ENCODE results near the gene LRBA.

The LRBA gene

DNA sequence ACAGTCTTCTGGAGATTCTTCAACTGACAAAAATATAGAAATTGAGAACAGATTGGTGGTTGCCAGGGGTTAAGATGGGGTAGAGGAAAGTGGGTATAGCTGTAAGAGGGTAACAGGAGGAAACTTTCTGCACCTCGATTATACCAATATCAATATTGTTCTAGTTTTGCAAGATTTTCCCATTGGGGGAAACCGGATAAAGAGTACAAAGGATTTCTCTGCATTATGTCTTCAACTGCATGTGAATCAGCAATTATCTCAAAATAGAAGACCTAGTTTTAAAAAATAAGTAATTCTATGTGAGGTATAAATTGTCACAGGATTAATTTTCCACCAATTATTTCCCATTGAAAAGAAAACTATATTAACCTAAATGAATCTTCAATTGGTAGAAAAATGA lies 65.7 kb downstream of the LRBA start:
- Histone ChIP-seq H3K9me3 (ENCODE audit: control extremely low read depth in 1 of 5, control insufficient read depth in 4 of 5, insufficient read depth in 2 of 5, low read depth in 1 of 5, low read length in 4 of 5) (peaks cover 0 to 4% (median 0%) of the 10 kb centered on the region in 5 experiments), H3K36me3 (ENCODE audit: control insufficient read depth in 4 of 4, insufficient read depth in 4 of 4, low read length in 3 of 4) (peaks cover 0 to 4% (median 0%) of the 10 kb centered on the region in 4 experiments), H3K27me3 (replicated peaks in 2 of 5; ENCODE audit: control insufficient read depth in 4 of 5, insufficient read depth in 5 of 5, low read length in 4 of 5) (no peaks in the 10 kb centered on the region), H3K27ac (ENCODE audit: insufficient read depth in 1 of 2, low read depth in 1 of 2, low read length in 2 of 2, poor library complexity in 1 of 2, severe bottlenecking in 2 of 2) (no peak overlapping the region), H3K4me1 (ENCODE audit: control extremely low read depth in 1 of 4, control insufficient read depth in 4 of 4, insufficient read depth in 4 of 4, low read length in 3 of 4) (peaks cover 4 to 31% (median 15%) of the 10 kb centered on the region in 4 experiments), H3K4me3 (ENCODE audit: control insufficient read depth in 1 of 7, extremely low read depth in 1 of 7, insufficient read depth in 4 of 7, low read depth in 2 of 7, low read length in 6 of 7) (no peak overlapping the region)
- ChIA-PET POLR2A (no interaction called here), CTCF (interaction anchor here (1.9 kb wide), 1 partner anchor 13 kb away, joined by 9 read pairs; no protein-coding TSS in a partner anchor)
- no peak for DNase-seq
- WGBS (ENCODE audit: insufficient coverage): no CpG with 5 or more reads among the region's 2 CpGs

DNA sequence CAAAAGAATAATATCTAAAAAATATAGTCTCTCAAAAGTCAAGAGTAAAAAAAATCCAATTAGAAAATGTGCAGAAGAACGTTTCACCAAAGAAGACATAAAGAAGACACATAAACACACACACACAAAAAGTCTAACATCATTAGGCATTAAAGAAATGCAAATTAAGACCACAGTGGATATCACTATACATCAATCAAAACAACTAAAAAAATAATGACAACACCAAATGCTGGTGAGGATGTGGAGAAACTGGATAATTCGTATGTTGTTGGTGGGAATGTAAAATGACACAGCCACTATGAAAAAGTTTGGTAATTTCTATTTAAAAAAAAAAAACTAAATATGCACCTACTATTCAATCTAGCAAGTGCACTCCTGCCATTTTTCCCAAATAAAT lies 66.4 kb downstream of the LRBA start:
- no peak overlapping the region for H3K4me3 ChIP-seq (ENCODE audit: control insufficient read depth in 1 of 7, extremely low read depth in 1 of 7, insufficient read depth in 4 of 7, low read depth in 2 of 7, low read length in 6 of 7)
- no peaks in the 10 kb centered on the region for H3K27me3 ChIP-seq (replicated peaks in 2 of 5; ENCODE audit: control insufficient read depth in 4 of 5, insufficient read depth in 5 of 5, low read length in 4 of 5)
- DNase-seq: peak in 1 of 3 donors; percentile 29
- ChIA-PET POLR2A (no interaction called here), CTCF (interaction anchor here (1.2 to 1.9 kb wide), 2 partner anchors 13 to 20 kb away, joined by 3 to 9 read pairs; no protein-coding TSS in a partner anchor)
- H3K9me3 ChIP-seq (ENCODE audit: control extremely low read depth in 1 of 5, control insufficient read depth in 4 of 5, insufficient read depth in 2 of 5, low read depth in 1 of 5, low read length in 4 of 5): peaks cover 0 to 4% (median 0%) of the 10 kb centered on the region in 5 experiments
- H3K27ac ChIP-seq (ENCODE audit: insufficient read depth in 1 of 2, low read depth in 1 of 2, low read length in 2 of 2, poor library complexity in 1 of 2, severe bottlenecking in 2 of 2): no peak overlapping the region
- 100% methylated on average over 1 of the region's 2 CpGs for WGBS (ENCODE audit: insufficient coverage)
- H3K4me1 ChIP-seq (ENCODE audit: control extremely low read depth in 1 of 4, control insufficient read depth in 4 of 4, insufficient read depth in 4 of 4, low read length in 3 of 4): peaks cover 4 to 34% (median 15%) of the 10 kb centered on the region in 4 experiments
- H3K36me3 ChIP-seq (ENCODE audit: control insufficient read depth in 4 of 4, insufficient read depth in 4 of 4, low read length in 3 of 4): peaks cover 0 to 4% (median 0%) of the 10 kb centered on the region in 4 experiments

DNA sequence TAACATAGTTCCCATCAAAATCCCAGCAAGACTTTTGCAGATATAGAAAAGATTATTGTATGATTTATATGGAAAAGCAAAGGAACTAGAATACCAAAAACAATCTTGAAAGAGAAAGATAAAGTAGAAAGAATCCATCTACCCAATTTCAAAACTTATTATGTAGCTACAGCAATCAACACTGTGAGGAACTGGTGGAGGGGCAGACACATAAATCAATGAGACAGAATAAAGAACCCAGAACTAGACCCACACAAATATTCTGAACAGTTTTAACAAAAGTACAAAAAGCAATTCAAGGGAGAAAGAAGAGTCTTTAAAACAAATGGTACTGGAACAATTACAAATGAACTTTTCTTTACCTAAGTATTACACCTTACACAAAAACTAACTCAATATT lies 67.0 kb downstream of the LRBA start:
- ChIA-PET CTCF (interaction anchor here (1.2 kb wide), 1 partner anchor 19 kb away, joined by 3 read pairs; no protein-coding TSS in a partner anchor), POLR2A (no interaction called here)
- Histone ChIP-seq H3K9me3 (ENCODE audit: control extremely low read depth in 1 of 5, control insufficient read depth in 4 of 5, insufficient read depth in 2 of 5, low read depth in 1 of 5, low read length in 4 of 5) (peaks cover 0 to 4% (median 0%) of the 10 kb centered on the region in 5 experiments), H3K4me3 (ENCODE audit: control insufficient read depth in 1 of 7, extremely low read depth in 1 of 7, insufficient read depth in 4 of 7, low read depth in 2 of 7, low read length in 6 of 7) (peak overlapping the region in 1 of 7 experiments; percentile 23), H3K36me3 (ENCODE audit: control insufficient read depth in 4 of 4, insufficient read depth in 4 of 4, low read length in 3 of 4) (peaks cover 0 to 2% (median 1%) of the 10 kb centered on the region in 4 experiments), H3K4me1 (ENCODE audit: control extremely low read depth in 1 of 4, control insufficient read depth in 4 of 4, insufficient read depth in 4 of 4, low read length in 3 of 4) (peaks cover 4 to 36% (median 15%) of the 10 kb centered on the region in 4 experiments), H3K27ac (ENCODE audit: insufficient read depth in 1 of 2, low read depth in 1 of 2, low read length in 2 of 2, poor library complexity in 1 of 2, severe bottlenecking in 2 of 2) (no peak overlapping the region), H3K27me3 (replicated peaks in 2 of 5; ENCODE audit: control insufficient read depth in 4 of 5, insufficient read depth in 5 of 5, low read length in 4 of 5) (no peaks in the 10 kb centered on the region)
- DNase-seq: peak in 2 of 3 donors; percentile 68 to 77

DNA sequence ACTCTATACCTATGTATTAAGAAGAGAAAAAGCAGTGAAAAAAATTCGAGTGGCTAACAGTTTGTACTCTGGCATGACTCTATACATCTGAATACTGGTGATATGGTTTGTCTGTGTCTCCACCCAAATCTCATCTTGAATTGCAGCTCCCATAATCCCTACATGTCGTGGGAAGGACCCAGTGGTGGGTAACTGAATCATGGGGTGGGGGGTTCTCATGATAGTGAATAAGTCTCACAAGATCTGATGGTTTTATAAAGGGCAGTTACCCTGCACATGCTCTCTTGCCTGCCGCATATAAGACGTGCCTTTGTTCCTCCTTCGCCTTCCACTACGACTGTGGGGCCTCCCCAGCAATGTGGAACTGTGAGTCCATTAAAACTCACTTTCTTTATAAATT lies 70.4 kb downstream of the LRBA start:
- peak overlapping the region in 1 of 7 experiments; percentile 10 for H3K4me3 ChIP-seq (ENCODE audit: control insufficient read depth in 1 of 7, extremely low read depth in 1 of 7, insufficient read depth in 4 of 7, low read depth in 2 of 7, low read length in 6 of 7)
- ChIA-PET POLR2A (no interaction called here), CTCF (interaction anchor here (1.4 to 1.8 kb wide), 2 partner anchors 15 to 30 kb away, joined by 3 to 6 read pairs; no protein-coding TSS in a partner anchor)
- H3K36me3 ChIP-seq (ENCODE audit: control insufficient read depth in 4 of 4, insufficient read depth in 4 of 4, low read length in 3 of 4): peaks cover 0 to 2% (median 0%) of the 10 kb centered on the region in 4 experiments
- peaks cover 0 to 4% (median 0%) of the 10 kb centered on the region in 5 experiments for H3K9me3 ChIP-seq (ENCODE audit: control extremely low read depth in 1 of 5, control insufficient read depth in 4 of 5, insufficient read depth in 2 of 5, low read depth in 1 of 5, low read length in 4 of 5)
- H3K27ac ChIP-seq (ENCODE audit: insufficient read depth in 1 of 2, low read depth in 1 of 2, low read length in 2 of 2, poor library complexity in 1 of 2, severe bottlenecking in 2 of 2): peak overlapping the region in 1 of 2 experiments; percentile 29
- WGBS (ENCODE audit: insufficient coverage): 67% methylated on average over 5 of the region's 6 CpGs
- no peaks in the 10 kb centered on the region for H3K27me3 ChIP-seq (replicated peaks in 2 of 5; ENCODE audit: control insufficient read depth in 4 of 5, insufficient read depth in 5 of 5, low read length in 4 of 5)
- peaks cover 2 to 37% (median 12%) of the 10 kb centered on the region in 4 experiments for H3K4me1 ChIP-seq (ENCODE audit: control extremely low read depth in 1 of 4, control insufficient read depth in 4 of 4, insufficient read depth in 4 of 4, low read length in 3 of 4)
- DNase-seq: no peak

DNA sequence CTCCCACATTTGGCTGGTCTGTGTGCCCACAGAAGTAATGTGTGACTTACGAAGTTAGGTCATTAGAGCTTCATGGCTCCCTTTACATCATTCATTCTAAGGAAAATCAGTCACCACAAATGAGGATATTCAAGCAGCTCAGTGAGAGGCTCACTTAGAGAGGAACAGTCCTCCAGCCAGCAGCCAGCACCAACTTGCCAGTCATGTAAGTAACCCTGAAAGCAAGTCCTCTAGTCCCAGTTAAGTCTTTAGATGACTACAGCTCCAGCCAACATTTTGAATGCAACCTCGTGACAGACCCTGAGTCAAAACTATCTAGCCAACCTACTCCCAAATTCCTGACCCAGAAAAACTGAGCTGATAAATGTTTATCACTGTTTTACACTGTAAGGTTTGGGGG lies 71.3 kb downstream of the LRBA start:
- Histone ChIP-seq H3K4me1 (ENCODE audit: control extremely low read depth in 1 of 4, control insufficient read depth in 4 of 4, insufficient read depth in 4 of 4, low read length in 3 of 4) (peaks cover 2 to 44% (median 12%) of the 10 kb centered on the region in 4 experiments), H3K4me3 (ENCODE audit: control insufficient read depth in 1 of 7, extremely low read depth in 1 of 7, insufficient read depth in 4 of 7, low read depth in 2 of 7, low read length in 6 of 7) (no peak overlapping the region), H3K27me3 (replicated peaks in 2 of 5; ENCODE audit: control insufficient read depth in 4 of 5, insufficient read depth in 5 of 5, low read length in 4 of 5) (no peaks in the 10 kb centered on the region), H3K36me3 (ENCODE audit: control insufficient read depth in 4 of 4, insufficient read depth in 4 of 4, low read length in 3 of 4) (peaks cover 0 to 2% (median 0%) of the 10 kb centered on the region in 4 experiments), H3K9me3 (ENCODE audit: control extremely low read depth in 1 of 5, control insufficient read depth in 4 of 5, insufficient read depth in 2 of 5, low read depth in 1 of 5, low read length in 4 of 5) (no peaks in the 10 kb centered on the region), H3K27ac (ENCODE audit: insufficient read depth in 1 of 2, low read depth in 1 of 2, low read length in 2 of 2, poor library complexity in 1 of 2, severe bottlenecking in 2 of 2) (no peak overlapping the region)
- POLR2A ChIA-PET: no interaction called here
- no peak for DNase-seq
- 100% methylated on average over 1 of the region's 2 CpGs for WGBS (ENCODE audit: insufficient coverage)
- CTCF ChIA-PET: interaction anchor here (1.1 to 1.8 kb wide), 7 partner anchors 10 to 41 kb away, joined by 3 to 6 read pairs (median 4); no protein-coding TSS in a partner anchor

DNA sequence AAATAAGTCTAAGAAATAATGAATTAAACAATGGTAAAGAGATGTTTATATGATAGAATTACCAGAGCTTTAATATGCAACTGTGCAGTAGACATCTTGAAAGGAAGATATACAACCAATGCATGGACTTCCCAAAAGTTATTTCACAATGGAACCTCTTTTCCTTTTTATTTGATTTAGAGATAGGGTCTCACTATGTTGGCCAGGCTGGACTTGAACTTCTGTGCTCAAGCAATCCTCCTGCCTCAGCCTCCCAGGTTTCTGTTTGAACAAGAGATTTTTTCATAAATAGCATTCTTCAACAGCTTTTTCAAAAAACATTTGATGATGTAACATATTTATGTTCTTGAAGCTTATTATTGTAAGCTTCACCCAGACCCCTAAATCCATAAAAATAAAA lies 72.0 kb downstream of the LRBA start:
- CTCF ChIA-PET: interaction anchor here (0.6 to 1.8 kb wide), 8 partner anchors 9 to 570 kb away, joined by 3 to 6 read pairs (median 4); no protein-coding TSS in a partner anchor
- peaks cover 0 to 2% (median 0%) of the 10 kb centered on the region in 4 experiments for H3K36me3 ChIP-seq (ENCODE audit: control insufficient read depth in 4 of 4, insufficient read depth in 4 of 4, low read length in 3 of 4)
- DNase-seq: no peak
- H3K27me3 ChIP-seq (replicated peaks in 2 of 5; ENCODE audit: control insufficient read depth in 4 of 5, insufficient read depth in 5 of 5, low read length in 4 of 5): no peaks in the 10 kb centered on the region
- H3K27ac ChIP-seq (ENCODE audit: insufficient read depth in 1 of 2, low read depth in 1 of 2, low read length in 2 of 2, poor library complexity in 1 of 2, severe bottlenecking in 2 of 2): no peak overlapping the region
- H3K4me1 ChIP-seq (ENCODE audit: control extremely low read depth in 1 of 4, control insufficient read depth in 4 of 4, insufficient read depth in 4 of 4, low read length in 3 of 4): peaks cover 2 to 44% (median 12%) of the 10 kb centered on the region in 4 experiments
- POLR2A ChIA-PET: interaction anchor here (0.6 kb wide), 1 partner anchor 74 kb away, joined by 3 read pairs; no protein-coding TSS in a partner anchor
- H3K4me3 ChIP-seq (ENCODE audit: control insufficient read depth in 1 of 7, extremely low read depth in 1 of 7, insufficient read depth in 4 of 7, low read depth in 2 of 7, low read length in 6 of 7): no peak overlapping the region
- no peaks in the 10 kb centered on the region for H3K9me3 ChIP-seq (ENCODE audit: control extremely low read depth in 1 of 5, control insufficient read depth in 4 of 5, insufficient read depth in 2 of 5, low read depth in 1 of 5, low read length in 4 of 5)

DNA sequence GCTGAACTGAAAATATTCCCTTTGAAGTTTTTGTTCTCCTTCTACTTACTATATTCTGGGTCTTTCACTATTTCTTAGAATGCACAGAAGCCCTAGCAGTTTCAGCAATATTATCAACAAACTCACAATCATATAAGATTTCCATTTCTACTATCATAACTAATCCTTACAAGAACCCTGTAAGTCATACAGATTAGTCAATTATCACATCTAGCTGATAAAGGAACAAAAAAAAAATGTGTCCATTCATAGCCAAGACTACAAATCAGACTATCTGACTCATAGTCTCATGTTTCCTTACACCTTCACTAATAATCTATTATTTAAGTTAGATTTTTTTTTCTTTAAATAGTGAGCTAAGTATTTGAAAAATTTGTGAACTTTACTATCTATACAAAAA lies 72.5 kb downstream of the LRBA start:
- H3K9me3 ChIP-seq (ENCODE audit: control extremely low read depth in 1 of 5, control insufficient read depth in 4 of 5, insufficient read depth in 2 of 5, low read depth in 1 of 5, low read length in 4 of 5): no peaks in the 10 kb centered on the region
- peaks cover 0 to 2% (median 0%) of the 10 kb centered on the region in 4 experiments for H3K36me3 ChIP-seq (ENCODE audit: control insufficient read depth in 4 of 4, insufficient read depth in 4 of 4, low read length in 3 of 4)
- POLR2A ChIA-PET: interaction anchor here (0.6 kb wide), 1 partner anchor 72 kb away, joined by 3 read pairs; no protein-coding TSS in a partner anchor
- DNase-seq: no peak
- no peak overlapping the region for H3K27ac ChIP-seq (ENCODE audit: insufficient read depth in 1 of 2, low read depth in 1 of 2, low read length in 2 of 2, poor library complexity in 1 of 2, severe bottlenecking in 2 of 2)
- H3K27me3 ChIP-seq (replicated peaks in 2 of 5; ENCODE audit: control insufficient read depth in 4 of 5, insufficient read depth in 5 of 5, low read length in 4 of 5): no peaks in the 10 kb centered on the region
- H3K4me3 ChIP-seq (ENCODE audit: control insufficient read depth in 1 of 7, extremely low read depth in 1 of 7, insufficient read depth in 4 of 7, low read depth in 2 of 7, low read length in 6 of 7): no peak overlapping the region
- peaks cover 2 to 38% (median 9%) of the 10 kb centered on the region in 4 experiments for H3K4me1 ChIP-seq (ENCODE audit: control extremely low read depth in 1 of 4, control insufficient read depth in 4 of 4, insufficient read depth in 4 of 4, low read length in 3 of 4)
- CTCF ChIA-PET: interaction anchor here (0.6 to 1.8 kb wide), 4 partner anchors 8 to 569 kb away, joined by 3 to 5 read pairs (median 3); no protein-coding TSS in a partner anchor

Measured in common myeloid progenitor, CD34-positive (primary cell).